Occipital lobe (tissue), 2 donors: ENCODE data around the gene ZNF697. TPM values are rescaled to one million over a fixed set of nuclear protein-coding genes. Genes with fewer than 3 reads are reported as not detected.
A peak's percentile ranks its signal among the peaks of the same experiment; 100 is the strongest.
"Not testable (repeated sequence)": the region's sequence is repeated elsewhere in the genome, so short reads cannot be mapped to it uniquely, and the experiment has no call there.

ENCODE experiments used
- DNase-seq: peaks from one replicate; lab custom pipeline; 2025; lab: John Stamatoyannopoulos, UW
- total RNA-seq: library from RNA; depleted of rRNA; stranded (reverse); fragments of >200 nt; gene quantifications from one replicate; pipeline ENCODE4 v1.2.3, GENCODE V29; 2014

Gene ZNF697
- total RNA-seq, 1 donor from 2014 or later: 31.8 TPM

DNA sequence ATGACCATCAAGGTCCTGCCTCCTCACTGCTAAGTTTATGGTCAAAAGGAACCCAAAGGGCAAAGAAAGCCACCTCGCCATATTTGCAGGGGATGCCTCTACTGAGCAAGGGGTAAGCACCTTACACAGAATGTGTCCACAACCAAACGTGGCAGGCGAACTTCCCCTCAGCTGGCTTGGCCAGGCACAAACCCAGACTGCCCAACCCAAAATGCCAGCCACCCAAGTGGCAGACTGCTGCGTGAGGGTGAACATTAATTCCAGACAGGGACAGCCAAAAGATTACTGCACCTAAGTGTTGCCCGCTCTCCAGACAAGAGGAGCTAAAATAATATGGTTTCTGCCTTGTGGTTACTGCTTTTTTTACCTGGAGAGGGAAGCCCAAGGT is 16.0 kb downstream of the ZNF697 start:
- no peak for DNase-seq

DNA sequence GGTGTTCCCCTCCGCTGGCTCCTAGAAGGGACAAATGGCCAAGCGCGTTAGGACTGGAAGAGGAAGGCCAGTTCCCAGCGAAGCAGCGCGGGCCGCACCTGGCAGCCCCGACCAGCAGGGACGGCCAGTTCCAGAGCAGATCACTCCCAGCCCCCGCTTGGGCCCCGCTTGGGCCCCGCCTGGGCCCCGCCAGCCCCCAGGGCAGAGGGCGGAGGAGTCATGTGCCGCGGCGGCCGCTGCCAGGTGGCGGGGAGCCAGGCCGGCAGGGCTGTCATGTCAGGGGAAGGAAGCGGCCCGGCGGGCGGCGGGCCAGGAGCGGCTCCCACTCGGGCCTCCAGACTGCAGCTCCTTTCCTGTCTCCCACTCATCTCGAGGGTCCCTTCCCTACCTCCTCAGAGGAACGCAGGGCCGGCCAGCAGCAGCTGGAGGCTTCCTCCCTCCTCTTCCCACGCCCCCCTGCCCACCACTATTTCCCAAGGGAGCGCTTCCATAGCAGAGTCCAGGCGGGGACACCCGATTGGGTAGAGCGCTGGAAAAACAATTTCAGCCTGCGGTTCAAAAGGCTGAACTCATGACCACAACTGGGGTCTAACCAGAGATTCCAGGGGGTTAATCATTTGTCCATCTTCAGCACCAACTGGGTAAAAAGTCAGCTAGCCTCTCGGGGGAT is 16.5 kb downstream of the ZNF697 start:
- DNase-seq: peak; percentile 56

DNA sequence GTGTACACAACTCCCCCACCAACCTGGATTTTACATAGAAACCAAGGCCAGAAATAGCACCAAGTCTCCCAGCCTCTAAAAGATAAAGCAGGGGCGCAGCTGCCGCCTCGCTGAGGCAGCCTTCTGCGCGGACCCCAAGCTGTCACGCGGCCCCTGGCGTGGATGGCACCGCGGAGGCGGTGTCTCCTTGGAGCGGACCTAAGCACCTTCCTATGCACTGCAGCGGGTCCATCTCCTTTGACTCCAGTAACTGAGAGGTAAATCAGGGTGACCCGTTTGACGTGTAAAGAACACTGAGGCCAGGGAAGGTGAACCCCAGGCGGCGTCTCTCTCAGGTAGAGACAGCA is 17.0 kb downstream of the ZNF697 start:
- no peak for DNase-seq

DNA sequence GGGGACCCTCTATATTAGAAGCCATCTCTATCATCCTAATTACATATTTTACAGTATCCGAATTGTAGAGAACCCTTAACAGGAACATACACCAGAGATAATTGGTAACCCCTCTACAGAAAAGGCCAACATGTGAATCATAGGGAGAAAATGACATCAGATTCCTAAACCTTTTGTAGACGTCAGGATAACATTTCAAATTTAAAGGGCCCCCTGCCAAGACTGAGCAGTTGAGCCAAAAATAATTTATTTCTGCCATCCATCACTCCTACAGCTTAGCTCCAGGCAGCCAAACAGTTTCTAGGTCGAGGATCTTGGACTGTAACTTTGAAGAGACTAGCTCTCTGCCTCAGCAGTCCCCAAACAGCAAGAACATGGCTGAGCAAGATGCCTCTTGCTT is 21.2 kb downstream of the ZNF697 start:
- DNase-seq: no peak

DNA sequence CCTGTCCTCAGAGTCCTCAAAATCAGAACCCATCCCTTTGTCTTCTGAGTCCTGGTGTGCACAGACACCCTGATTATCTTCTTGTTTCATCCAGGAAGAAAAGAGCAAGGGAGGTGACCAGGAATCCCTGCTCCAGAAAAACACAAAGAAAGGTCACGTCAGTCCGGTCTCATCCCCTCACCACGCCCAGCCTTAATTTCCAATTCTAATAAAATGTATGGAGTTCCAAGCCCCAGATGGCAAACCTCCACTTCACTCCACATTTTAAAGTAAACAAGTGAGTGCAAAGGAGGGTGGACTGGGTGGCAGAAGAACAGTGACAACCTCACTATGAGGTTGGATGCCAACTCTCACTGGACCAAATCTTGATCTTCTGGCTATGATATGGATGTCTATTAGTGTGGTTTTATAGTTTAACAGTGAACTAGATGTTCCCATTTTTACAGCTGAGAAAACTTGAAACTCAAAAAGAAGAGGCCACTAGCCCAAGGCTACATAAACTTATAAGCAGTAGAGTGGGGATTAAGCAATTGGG is 22.0 kb downstream of the ZNF697 start:
- no peak for DNase-seq

DNA sequence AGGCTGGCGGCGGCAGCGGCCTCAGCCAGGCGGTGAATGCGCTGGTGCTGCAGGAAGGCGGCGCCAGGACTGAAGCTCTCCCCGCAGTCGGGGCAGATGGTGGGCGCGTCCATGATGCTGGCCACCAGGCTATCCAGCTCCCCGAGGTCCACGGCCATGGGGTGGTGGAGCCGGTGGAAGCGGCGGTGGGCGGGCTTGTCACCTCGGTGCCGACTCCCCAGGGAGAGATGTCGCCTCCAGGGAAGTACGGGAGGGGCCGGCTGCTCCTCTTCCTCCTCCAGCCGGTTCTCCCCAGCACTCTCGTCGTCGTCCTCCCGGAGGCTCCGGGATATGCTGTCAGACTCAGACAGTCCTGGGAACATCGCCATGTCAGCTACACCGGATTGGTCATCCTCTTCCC is 24.4 kb downstream of the ZNF697 start:
- DNase-seq: peak; percentile 13

DNA sequence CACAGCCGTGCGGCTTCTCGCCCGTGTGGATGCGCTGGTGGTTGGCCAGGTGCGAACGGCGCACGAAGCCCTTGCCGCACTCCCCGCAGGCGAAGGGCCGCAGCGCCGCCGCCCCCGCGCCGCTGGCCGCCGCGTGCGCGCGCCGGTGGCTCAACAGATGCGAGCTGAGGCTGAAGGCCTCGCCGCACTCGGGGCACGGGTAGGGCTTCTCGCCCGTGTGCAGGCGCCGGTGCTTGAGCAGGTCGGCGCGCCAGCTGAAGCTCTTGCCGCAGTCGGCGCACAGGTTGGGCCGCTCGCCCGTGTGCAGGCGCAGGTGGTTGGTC is 24.9 kb downstream of the ZNF697 start:
- no peak for DNase-seq

DNA sequence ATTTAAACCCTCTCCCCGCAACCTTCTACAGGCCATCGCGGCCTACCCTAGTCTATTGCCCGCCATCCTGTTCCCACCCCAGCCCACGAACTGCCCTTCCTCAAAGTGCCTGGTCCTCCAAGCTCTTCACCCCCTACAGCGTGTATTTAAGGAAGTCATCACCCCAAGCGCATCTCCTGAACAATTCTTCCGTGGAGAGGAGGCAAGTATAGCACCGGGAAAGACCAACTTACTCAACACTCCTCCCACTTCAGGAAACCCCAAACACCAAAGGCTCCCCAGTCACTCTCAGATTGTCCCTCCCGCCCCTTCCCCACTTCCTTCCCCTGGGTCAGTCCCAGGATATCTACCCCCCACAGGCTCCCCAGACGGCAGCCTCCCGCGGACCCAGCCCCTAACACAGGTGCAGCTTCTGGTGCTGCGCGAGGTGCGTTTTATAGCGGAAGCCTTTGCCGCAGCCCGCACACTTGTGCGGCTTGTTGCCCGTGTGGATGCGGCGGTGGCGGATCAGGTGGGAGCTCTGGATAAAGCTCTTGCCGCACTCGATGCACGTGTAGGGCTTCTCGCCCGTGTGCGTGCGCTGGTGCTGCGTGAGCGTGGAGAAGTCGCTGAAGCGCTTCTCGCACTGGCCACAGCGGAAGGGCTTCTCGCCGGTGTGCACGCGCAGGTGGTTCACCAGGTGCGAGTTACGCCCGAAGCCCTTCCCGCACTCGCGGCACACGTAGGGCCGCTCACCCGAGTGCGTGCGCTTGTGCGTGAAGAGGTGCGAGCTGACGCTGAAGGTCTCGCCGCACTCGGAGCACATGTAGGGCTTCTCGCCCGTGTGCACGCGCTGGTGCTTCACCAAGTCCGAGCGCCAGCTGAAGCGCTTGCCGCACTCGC is 25.5 kb downstream of the ZNF697 start:
- no peak for DNase-seq

DNA sequence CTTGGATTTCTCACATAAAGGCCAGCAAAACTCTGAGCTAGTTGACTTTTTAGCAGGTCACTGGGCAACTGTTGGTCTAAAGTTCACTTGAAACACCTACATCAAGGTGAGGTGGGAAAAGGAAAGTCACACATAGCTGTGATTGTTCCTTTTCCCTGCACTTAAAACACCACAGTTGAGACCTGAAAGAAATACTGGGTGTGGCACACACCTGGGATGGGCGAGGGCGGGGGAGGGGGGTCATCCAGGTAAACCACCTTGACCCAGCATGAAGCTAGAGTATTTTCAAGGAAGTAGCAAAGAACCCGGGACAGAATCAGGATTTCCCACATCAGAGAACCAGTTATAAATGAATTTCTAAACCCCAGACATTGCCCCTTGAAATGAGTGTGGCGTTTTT is 26.4 kb downstream of the ZNF697 start:
- no peak for DNase-seq

DNA sequence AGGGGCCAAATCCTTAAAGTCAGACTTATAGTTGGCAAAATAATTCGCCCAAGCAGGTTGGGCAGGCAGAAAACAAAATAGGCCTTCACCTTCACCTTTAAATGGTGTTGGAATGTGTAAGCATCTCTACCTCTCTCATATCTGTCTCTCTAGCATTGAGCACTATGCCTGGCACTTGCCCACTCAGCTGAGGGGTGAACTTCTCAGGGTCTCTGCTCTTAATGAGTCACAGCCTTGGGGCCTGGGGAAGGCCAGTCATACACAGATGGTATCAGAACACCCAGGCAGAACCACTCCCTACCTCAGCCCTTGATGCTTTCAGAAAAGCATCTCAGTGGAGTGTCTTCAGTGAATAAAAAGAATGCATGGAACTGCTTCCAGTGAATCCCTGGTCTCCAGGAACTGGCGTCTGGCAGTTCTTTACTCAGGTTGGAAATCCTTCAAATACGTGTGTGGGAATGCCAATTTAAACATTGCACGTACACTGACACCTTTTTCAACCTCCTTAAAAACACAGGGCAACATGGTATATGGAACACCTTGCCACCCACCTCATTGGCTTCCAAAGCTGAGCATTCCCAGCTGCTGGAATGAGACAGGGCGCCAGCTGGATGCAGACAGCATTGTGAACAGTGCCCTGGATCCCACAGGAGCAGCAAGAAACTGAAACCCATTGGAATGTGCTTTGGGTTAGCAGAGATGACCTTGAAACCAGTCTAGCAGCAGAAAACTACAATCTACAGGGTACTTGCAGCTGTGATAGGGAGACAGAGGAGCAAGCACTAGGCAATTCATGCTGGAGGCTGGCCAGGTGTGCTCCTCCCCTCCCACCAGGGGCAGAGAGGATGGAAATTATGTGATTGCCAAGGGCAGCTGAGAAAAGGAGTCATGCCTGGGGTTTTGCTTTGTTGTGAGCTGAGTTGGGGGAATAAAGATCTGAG is 30.0 kb downstream of the ZNF697 start:
- DNase-seq: peak; percentile 9

DNA sequence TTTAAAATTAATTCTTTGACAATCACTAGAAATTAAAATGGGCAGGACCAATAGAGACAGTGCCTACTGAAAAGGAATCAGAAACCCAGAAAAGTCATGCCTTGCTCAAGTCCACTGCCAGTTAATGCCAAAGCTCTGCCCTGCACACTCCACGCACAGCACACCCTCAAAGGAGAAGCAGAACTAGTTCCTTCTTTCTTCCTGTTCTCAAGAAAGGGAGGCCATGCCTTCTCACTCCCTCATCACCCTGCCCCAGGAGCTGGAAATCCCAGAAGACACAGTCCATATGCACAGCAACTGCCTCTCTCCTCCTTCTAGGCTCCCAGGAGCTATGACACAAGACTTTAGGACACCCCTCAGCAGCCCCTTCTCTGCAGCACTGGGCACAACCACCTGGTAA is 31.3 kb downstream of the ZNF697 start:
- not testable (repeated sequence) for DNase-seq

DNA sequence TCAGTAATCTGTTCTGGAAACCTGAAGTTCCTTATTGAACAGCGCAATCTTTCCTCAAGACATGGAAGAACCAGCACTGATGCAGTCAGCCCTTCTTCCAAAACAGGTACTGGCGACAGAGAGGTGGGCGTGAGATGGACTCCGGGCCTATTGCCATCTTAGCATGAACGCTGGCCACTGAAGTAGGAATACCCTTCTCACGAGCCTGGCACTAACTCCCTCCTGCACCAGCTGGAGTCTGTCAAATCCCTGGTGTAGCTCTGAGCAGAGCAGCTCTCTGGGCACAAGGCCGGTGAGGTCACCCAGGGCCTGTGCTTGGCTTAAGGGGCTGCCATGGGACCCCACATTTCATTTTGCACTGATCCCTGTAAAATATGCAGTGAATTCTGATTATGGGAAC is 33.0 kb downstream of the ZNF697 start:
- not testable (repeated sequence) for DNase-seq

DNA sequence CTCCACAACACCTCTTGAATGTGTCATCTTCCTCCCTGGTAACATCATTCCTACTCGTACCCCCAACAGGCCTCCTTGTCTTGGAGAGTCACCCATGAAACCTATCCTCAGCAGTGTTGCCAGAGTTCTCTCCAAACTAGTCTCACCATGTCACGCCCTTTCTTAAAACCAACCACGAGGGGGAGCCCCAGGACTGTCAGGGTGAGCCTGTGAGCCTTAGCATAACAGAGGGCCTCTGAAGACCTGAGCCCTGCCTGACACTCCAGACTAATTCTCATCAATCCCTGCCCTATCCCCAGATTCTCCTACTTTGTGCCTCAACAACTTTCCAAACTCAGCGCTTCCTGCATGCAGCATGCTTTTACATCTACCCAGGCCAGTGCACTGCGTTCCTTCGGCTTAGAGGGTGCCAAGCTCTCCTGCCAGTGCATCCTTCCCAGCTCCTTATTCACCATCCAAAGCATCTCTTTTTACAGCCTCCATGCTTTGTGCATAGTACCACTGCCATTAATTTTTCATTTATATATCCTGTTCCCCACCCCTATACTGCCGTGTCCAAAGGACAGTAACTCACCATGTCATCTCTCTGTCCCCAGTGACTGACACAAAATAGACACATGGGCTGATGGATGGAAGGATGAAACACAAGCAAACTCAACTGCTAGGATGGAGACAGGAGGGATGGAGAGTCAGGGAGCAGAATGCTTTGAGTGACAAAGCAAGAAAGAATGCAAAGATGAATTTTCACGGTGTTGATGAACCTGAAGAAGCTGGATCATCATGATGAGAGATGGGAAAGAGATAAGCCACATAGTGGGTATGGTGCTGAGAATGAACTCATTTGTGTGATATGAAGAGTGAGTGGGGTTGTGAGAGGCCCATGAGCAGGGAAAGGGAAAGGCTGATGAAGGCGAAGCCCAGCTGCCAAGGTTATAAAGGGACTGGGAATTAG is 34.0 kb downstream of the ZNF697 start:
- DNase-seq: peak; percentile 64

DNA sequence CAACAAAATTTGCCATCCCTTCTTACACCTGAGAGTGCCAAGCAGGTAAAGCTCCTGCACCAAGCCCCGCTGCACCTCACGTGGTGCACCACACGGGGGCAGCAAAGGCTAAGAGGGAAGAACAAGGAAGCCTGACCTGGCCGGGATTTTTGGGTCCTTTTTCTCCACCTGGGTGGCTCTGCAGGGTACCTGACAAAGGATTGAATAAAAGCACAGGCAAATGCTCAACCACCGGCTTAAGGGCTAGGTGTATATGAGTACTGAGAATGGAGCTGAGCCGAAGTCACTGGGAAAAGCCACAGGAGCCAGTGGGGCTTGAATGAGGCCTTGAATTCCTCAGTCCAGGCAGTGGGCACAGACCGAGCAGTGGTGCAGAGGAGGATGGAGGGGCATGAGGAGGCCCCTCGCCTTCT is 36.4 kb downstream of the ZNF697 start:
- peak; percentile 25 for DNase-seq

DNA sequence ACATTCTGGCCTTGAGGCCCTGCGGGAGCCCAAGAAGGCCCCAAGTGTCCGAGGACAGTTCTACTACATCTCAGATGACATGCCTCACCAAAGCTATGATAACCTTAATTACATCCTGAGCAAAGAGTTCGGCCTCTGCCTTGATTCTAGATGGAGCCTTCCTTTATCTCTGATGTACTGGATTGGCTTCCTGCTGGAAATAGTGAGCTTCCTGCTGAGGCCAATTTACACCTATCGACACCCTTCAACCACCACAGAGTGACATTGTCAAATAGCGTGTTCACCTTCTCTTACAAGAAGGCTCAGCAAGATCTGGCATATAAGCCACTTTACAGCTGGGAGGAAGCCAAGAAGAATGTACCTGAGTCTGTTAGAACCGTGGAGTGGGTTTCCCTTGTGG is 39.2 kb downstream of the ZNF697 start:
- DNase-seq: not testable (repeated sequence)

DNA sequence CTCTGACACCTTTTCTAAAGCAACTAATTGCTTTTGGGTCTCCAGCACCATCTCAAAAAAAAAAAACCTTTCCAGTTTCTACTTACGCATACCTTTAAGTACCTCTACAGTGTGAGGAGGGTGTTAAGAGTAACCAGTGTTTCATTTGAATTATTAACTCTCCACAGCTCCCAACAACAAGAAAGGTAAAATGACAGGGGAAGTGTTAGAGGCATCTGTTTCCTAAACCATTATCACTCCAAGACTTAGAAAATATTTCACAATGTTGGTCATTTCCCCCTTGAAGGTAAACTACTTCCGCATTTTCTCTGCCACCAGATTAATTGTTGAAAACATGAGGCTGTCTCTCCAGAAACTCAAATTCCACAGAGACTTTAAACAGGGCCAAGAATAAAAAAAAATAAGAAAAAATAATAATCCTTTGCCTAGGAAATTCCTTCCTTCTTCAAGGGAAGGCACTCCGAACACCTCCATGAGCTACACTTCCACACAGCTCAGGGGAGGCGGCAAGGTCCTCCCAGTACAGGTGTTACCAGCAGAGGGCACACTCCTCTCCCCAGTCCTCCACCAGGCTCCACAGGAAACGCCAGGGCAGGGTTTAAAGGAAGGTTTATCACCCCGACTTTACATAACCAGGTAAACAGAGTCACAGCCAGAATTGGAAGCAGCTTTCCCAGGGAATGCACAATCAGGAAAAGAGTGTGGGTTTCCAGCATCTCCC is 40.8 kb downstream of the ZNF697 start:
- DNase-seq: not testable (repeated sequence)

DNA sequence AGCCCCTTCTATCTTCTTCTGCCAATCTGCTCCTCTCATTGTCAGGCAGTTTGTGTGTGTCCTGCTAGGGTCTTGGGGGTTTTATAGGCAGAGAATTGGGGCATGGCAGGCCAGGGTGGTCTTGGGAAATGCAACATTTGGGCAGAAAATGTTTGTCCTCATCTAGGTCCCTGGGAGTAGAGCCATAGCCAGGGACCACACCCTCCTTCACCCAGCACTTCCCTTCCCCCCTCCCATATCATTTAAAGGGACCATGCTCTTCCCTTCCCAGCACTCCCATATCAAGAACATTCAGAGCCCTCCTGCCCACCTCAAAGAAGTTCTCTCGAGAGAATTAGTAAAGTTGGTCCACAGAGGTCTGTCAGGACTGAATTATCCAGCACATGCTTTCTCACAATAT is 41.7 kb downstream of the ZNF697 start:
- no peak for DNase-seq

DNA sequence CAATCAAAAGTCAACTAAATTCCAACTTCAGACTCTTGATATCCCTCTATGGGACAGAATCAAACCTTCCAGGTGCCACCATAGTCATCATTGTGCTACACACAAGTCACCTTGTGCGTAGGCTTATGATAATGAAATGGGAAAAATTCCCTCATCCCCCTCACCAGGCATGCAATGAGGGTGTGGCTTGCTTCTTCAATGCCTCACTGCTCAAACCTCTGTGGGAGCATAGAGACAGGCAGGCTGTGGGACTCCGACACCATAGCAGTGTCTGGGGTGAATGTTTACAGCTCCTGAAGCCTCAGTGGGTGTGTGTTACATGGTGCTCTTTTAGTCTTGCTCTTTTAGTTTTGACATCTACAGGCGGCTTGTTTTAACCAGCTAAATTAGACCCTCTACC is 42.4 kb downstream of the ZNF697 start:
- DNase-seq: no peak

DNA sequence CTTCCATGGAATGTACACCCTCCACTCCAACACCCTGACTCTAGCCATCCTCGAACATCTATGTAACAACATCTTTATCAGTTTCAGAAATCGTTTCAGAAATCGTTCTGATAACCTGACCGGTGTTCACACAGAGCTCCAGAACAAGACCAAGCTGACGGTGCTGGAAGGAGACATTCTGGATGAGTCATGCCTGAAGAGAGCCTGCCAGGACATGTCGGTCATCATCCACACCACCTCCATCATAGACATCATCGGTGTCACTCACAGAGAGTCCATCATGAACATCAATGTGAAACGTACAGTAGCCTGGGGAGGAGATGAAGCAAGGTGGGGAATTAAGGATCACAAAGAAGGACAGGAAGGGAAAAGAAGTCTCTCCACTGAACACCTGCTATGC is 43.0 kb downstream of the ZNF697 start:
- not testable (repeated sequence) for DNase-seq

DNA sequence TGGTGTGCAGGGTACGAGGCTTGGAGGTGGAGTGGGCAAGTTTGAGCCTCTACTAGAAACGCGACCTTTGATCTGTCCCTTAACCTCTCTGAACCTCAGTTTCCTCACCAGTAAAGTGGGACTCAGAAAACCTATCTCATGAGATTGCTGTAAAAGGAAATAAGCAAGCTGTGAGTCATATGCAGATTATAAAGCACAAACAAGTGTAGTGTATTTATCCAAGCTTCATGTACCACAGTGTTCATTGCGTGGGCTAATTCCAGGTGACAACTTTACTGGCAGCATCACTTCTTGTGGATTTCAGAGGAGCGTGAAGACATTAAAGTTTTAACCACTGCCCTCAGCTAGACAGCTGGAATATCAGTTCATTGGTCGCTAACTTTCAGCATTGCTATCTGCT is 44.4 kb downstream of the ZNF697 start:
- no peak for DNase-seq
